Activated CD8-positive, alpha-beta T cell treated with anti-CD3 and anti-CD28 coated beads, Interleukin-2, amount 10 ng/mL, durations not matched to agents 7 days and 5 days (primary cell): ENCODE results near the gene LAIR1. TPM values are rescaled to one million over a fixed set of nuclear protein-coding genes. Genes with fewer than 3 reads are reported as not detected.
"Not testable (repeated sequence)": the region's sequence is repeated elsewhere in the genome, so short reads cannot be mapped to it uniquely, and the experiment has no call there.

Experiments used
- ATAC-seq: fragments of 150-1000 bp; cut with Tn5 transposase; one replicate; pipeline ENCODE4 v1.10.0; 2021; ENCODE audit warnings: moderate library complexity
- CTCF ChIA-PET: fragments of 350-600 bp; sonication (Branson Sonifier 250); formaldehyde crosslinking; loops from one replicate; lab custom pipeline; 2021; ENCODE audit warnings: antibody characterized with exemption; lab: Charles Lee
- POLR2A ChIA-PET: fragments of 350-600 bp; sonication (Branson Sonifier 250); formaldehyde crosslinking; loops from one replicate; lab custom pipeline; 2021; ENCODE audit warnings: antibody characterized with exemption; lab: Charles Lee
- DNase-seq: peaks from one replicate; pipeline ENCODE4 v3.0.0-alpha.2; 2020
- H3K27ac Mint-ChIP-seq: one replicate; pipeline ENCODE4 v1.8.0; 2021; ENCODE audit warnings: mild to moderate bottlenecking, mixed read lengths
- H3K27me3 Mint-ChIP-seq: one replicate; pipeline ENCODE4 v1.8.0; 2021; ENCODE audit warnings: low read depth, mixed read lengths
- H3K36me3 Mint-ChIP-seq: one replicate; pipeline ENCODE4 v1.8.0; 2021; ENCODE audit warnings: low read depth, mixed read lengths
- H3K4me1 Mint-ChIP-seq: one replicate; pipeline ENCODE4 v1.8.0; 2021; ENCODE audit warnings: low read depth, mixed read lengths
- H3K4me3 Mint-ChIP-seq: one replicate; pipeline ENCODE4 v1.8.0; 2021; ENCODE audit warnings: mild to moderate bottlenecking, mixed read lengths
- H3K9me3 Mint-ChIP-seq: one replicate; pipeline ENCODE4 v1.8.0; 2022; ENCODE audit warnings: mixed read lengths; ENCODE audit not compliant: insufficient read depth
- total RNA-seq, 2 experiments: library from RNA; stranded (reverse); gene quantifications; one replicate each; pipeline ENCODE4 v1.2.3, GENCODE V29; 2021

The LAIR1 gene
- total RNA-seq, 2 experiments from 2014 or later = 92.8 to 97.6 TPM

DNA sequence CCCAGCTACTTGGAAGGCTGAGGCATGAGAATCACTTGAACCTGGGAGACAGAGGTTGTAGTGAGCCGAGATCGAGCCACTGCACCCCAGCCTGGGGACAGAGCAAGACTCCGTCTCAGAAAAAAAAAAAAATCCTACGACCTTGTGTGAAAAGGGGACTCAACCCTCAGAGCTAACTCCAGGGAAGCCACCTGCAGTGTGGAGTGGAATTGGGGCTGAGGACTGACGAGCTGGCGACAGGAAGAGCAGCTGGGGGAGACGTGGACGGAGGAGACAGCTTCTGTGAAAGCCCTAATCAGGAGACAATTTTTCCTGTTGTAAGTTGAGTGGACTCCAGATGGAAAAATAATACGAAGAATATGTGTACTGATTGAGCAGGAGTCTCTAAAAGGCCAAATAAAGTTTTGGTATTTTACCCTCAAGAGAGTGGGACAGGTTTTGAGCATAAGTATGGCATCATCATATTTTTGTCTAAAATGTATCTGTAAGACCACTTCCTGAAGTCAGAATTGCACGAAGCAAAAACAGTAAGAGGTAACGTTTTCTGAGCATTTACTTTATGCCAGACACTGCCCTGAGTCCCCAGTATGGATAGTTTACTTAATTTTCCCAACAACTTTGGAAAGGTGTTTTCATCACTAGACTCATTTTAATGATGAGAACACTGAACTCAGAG lies 12.0 kb upstream of the LAIR1 start:
- H3K9me3 Mint-ChIP-seq = peaks cover 10% of the 10 kb centered on the region
- ATAC-seq (no peak), DNase-seq (no peak)
- H3K36me3 Mint-ChIP-seq = peaks cover 23% of the 10 kb centered on the region
- POLR2A ChIA-PET = interaction anchor here (1.2 to 2.3 kb wide), 2 partner anchors 12 kb away, joined by 4 to 12 read pairs; partner anchors contain the start of gene LAIR1
- CTCF ChIA-PET = interaction anchor here (1.2 to 1.4 kb wide), 2 partner anchors 14 to 15 kb away, joined by 3 to 9 read pairs; no protein-coding TSS in a partner anchor
- peaks cover 77% of the 10 kb centered on the region for H3K4me1 Mint-ChIP-seq
- peak overlapping the region; percentile 79 for H3K27ac Mint-ChIP-seq
- no peak overlapping the region for H3K4me3 Mint-ChIP-seq
- peaks cover 15% of the 10 kb centered on the region for H3K27me3 Mint-ChIP-seq

GRCh38 chr19:54375181-54375938 lies 10.6 kb upstream of the LAIR1 start:
- ATAC-seq (peak; percentile 24), DNase-seq (peak; percentile 37)
- ChIA-PET POLR2A (interaction anchor here (1.2 to 2.3 kb wide), 2 partner anchors 10 to 13 kb away, joined by 4 to 12 read pairs; partner anchors contain the start of gene LAIR1), CTCF (interaction anchor here (1.4 to 1.9 kb wide), 3 partner anchors 13 to 15 kb away, joined by 3 to 8 read pairs (median 7); no protein-coding TSS in a partner anchor)
- H3K4me1 Mint-ChIP-seq = peaks cover 83% of the 10 kb centered on the region
- peak overlapping the region; percentile 75 for H3K4me3 Mint-ChIP-seq
- not testable (repeated sequence) for H3K9me3 Mint-ChIP-seq, H3K27me3 Mint-ChIP-seq
- H3K36me3 Mint-ChIP-seq = peaks cover 15% of the 10 kb centered on the region
- peak overlapping the region; percentile 90 for H3K27ac Mint-ChIP-seq

- peak overlapping the region; percentile 75 for H3K4me3 Mint-ChIP-seq
- peaks cover 12% of the 10 kb centered on the region for H3K36me3 Mint-ChIP-seq
- H3K27ac Mint-ChIP-seq = peak overlapping the region; percentile 90
- no peaks in the 10 kb centered on the region for H3K9me3 Mint-ChIP-seq
- peaks cover 87% of the 10 kb centered on the region for H3K4me1 Mint-ChIP-seq
- POLR2A ChIA-PET = interaction anchor here (2.3 kb wide), 1 partner anchor 9 kb away, joined by 12 read pairs; the partner anchor contains the start of gene LAIR1
- H3K27me3 Mint-ChIP-seq = peaks cover 2% of the 10 kb centered on the region
- no peak for DNase-seq
- ATAC-seq = no peak
- CTCF ChIA-PET = interaction anchor here (1.6 to 6.7 kb wide), 3 partner anchors 14 to 17 kb away, joined by 7 to 67 read pairs (median 8); no protein-coding TSS in a partner anchor
Observed at GRCh38 chr19:54373781-54374631, 9.3 kb upstream of the LAIR1 start.

DNA sequence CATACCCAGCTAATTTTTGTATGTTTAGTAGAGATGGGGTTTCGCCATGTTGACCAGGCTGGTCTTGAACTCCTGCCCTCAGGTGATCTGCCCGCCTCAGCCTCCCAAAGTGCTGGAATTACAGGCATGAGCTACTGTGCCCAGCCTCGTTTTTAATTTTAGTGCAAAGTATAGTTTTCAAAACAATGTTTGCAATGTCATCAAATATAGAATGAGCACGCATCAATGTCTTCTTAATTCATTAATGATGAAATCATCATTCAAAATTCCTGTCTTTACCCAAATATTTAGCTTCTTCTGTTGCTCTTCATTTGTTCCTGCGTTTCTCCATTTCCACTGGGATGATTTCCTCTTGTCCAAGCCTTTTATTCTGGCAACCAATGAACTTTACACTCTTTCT lies 6.7 kb upstream of the LAIR1 start:
- ChIA-PET POLR2A (interaction anchor here (1.6 kb wide), 1 partner anchor 17 kb away, joined by 4 read pairs; no protein-coding TSS in a partner anchor), CTCF (interaction anchor here (6.7 kb wide), 1 partner anchor 18 kb away, joined by 67 read pairs; no protein-coding TSS in a partner anchor)
- H3K27me3 Mint-ChIP-seq, DNase-seq, ATAC-seq, H3K9me3 Mint-ChIP-seq: not testable (repeated sequence)
- Mint-ChIP-seq H3K36me3 (peaks cover 13% of the 10 kb centered on the region), H3K4me3 (peak overlapping the region; percentile 6), H3K4me1 (peaks cover 74% of the 10 kb centered on the region), H3K27ac (peak overlapping the region; percentile 65)

- Mint-ChIP-seq H3K4me3 (peak overlapping the region; percentile 79), H3K36me3 (peaks cover 17% of the 10 kb centered on the region), H3K27ac (peak overlapping the region; percentile 86), H3K4me1 (peaks cover 72% of the 10 kb centered on the region)
- POLR2A ChIA-PET, H3K9me3 Mint-ChIP-seq, H3K27me3 Mint-ChIP-seq: not testable (repeated sequence)
- DNase-seq = peak; percentile 84
- CTCF ChIA-PET = interaction anchor here (6.7 kb wide), 1 partner anchor 19 kb away, joined by 67 read pairs; no protein-coding TSS in a partner anchor
- ATAC-seq = peak; percentile 79
Observed at GRCh38 chr19:54370434-54370796, 5.7 kb upstream of the LAIR1 start.

- peak overlapping the region; percentile 79 for H3K4me3 Mint-ChIP-seq
- DNase-seq, H3K9me3 Mint-ChIP-seq, POLR2A ChIA-PET, H3K27me3 Mint-ChIP-seq: not testable (repeated sequence)
- H3K27ac Mint-ChIP-seq = peak overlapping the region; percentile 86
- H3K36me3 Mint-ChIP-seq = peaks cover 17% of the 10 kb centered on the region
- ATAC-seq = peak; percentile 28
- H3K4me1 Mint-ChIP-seq = peaks cover 70% of the 10 kb centered on the region
- CTCF ChIA-PET = interaction anchor here (0.9 to 6.7 kb wide), 3 partner anchors 15 to 45 kb away, joined by 3 to 67 read pairs (median 3); no protein-coding TSS in a partner anchor
Observed at GRCh38 chr19:54369688-54370433, 5.1 kb upstream of the LAIR1 start.

DNA sequence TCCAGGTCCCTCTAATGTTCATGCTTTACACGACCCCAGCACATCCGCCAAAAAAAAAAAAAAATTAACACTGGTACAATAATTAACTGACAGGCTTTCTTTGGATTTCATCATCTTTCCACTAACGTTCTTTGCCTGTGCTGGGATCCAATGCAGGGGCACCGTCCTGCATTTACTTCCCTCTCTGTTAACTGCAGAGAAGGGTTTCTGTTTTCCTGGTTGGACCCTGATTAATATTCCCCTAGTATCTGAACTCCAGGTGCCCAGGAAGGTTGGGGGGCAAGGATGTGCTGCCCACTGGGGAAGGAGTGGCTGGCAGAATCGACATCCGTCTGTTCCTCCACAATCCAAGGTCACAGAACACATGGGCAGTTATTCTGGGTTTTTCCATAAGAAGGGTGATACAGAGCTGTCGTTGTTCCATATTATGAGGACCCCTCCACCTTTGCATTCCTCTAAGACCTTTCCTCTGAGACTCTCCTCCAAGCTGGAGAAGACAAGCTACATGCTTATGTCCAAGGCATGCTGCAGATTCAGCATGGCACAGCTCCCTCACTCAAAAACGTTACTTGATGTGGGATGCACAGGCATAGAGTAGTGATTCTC lies 4.5 kb upstream of the LAIR1 start:
- H3K27ac Mint-ChIP-seq = peak overlapping the region; percentile 86
- H3K4me3 Mint-ChIP-seq = peak overlapping the region; percentile 79
- peaks cover 21% of the 10 kb centered on the region for H3K36me3 Mint-ChIP-seq
- peaks cover 6% of the 10 kb centered on the region for H3K27me3 Mint-ChIP-seq
- POLR2A ChIA-PET = no interaction called here
- ATAC-seq (no peak), DNase-seq (no peak)
- no peaks in the 10 kb centered on the region for H3K9me3 Mint-ChIP-seq
- CTCF ChIA-PET = interaction anchor here (0.9 to 6.7 kb wide), 3 partner anchors 14 to 45 kb away, joined by 3 to 67 read pairs (median 3); no protein-coding TSS in a partner anchor
- H3K4me1 Mint-ChIP-seq = peaks cover 69% of the 10 kb centered on the region

DNA sequence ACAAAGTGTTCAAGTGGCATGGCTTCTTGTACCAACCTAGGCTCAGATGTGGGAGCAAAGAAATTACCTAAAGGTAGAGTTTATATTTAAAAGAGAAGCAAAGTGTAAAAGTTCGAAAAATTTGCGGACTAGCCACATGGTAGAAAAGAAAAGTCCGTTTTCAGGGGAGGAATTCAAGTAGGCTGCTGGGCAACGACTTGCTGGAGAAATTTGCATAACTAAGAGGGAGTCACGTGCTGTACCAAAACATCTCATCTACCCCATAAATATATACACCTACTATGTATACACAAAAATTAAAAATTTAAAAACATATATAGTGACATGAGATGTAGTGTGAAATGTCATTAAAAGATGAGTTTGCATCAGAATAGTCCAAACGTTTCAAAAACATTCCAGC lies 2.1 kb upstream of the LAIR1 start:
- Mint-ChIP-seq H3K27me3 (peaks cover 6% of the 10 kb centered on the region), H3K4me3 (no peak overlapping the region), H3K36me3 (peaks cover 40% of the 10 kb centered on the region), H3K4me1 (peaks cover 68% of the 10 kb centered on the region), H3K9me3 (no peaks in the 10 kb centered on the region), H3K27ac (no peak overlapping the region)
- ChIA-PET CTCF (interaction anchor here (6.7 kb wide), 1 partner anchor 23 kb away, joined by 67 read pairs; no protein-coding TSS in a partner anchor), POLR2A (no interaction called here)
- DNase-seq (no peak), ATAC-seq (no peak)

GRCh38 chr19:54365798-54366197 lies 1.1 kb upstream of the LAIR1 start:
- Mint-ChIP-seq H3K36me3 (peaks cover 49% of the 10 kb centered on the region), H3K27ac (peak overlapping the region; percentile 50), H3K4me1 (peaks cover 69% of the 10 kb centered on the region)
- not testable (repeated sequence) for DNase-seq, H3K9me3 Mint-ChIP-seq, H3K27me3 Mint-ChIP-seq, H3K4me3 Mint-ChIP-seq, ATAC-seq
- CTCF ChIA-PET = interaction anchor here (1.5 to 2.9 kb wide), 2 partner anchors 23 to 25 kb away, joined by 14 to 24 read pairs; no protein-coding TSS in a partner anchor
- POLR2A ChIA-PET = interaction anchor here (0.6 to 2.0 kb wide), 4 partner anchors 10 to 83 kb away, joined by 3 to 16 read pairs (median 8); partner anchors contain the start of gene LENG8
